ENCODE results near the gene KRT80. TPM values are rescaled to one million over a fixed set of nuclear protein-coding genes. Genes with fewer than 3 reads are reported as not detected.

Gene KRT80
- total RNA-seq, 1 donor from 2014 or later = not detected

DNA sequence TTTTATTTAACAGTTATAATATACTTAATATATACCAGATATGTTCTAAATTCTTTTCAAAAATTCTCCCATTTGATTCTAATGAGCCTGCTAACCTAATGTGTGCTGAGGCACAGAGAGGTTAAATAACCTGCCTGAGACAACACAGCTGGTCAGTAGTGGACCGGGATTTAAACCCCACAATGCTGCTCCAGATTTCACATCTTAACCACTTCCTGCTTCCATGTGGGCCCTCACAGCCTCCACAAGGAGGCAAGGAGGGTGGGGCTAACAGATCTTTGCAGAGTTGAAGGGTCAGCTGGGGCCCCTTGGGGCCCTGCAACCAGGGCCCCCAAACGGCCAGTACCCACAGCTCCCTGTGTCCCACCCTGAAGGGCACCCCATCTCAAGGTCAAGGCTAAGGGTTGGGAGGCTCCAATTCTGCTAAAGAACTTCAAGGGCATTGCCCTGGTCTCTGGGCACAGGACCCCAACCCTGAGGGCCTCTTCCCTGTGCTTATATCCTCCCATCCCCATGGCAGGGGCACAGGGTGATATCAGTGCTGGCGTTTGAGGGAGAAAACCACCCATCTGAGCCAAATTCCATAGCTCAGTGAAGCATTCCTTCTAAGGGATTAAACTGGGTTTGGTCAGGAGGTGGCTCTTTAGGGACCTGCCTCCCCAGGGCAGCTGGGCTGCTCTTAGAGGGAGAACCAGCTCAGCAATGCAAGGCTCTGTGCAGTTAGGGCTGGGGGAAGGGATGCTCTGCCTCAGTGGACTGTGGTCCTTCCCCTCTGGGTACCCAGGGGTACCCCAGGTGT lies 2.2 kb downstream of the KRT80 start:
- H3K9me3 Mint-ChIP-seq = no peaks in the 10 kb centered on the region
- intact Hi-C loops (cut with micrococcal nuclease) = no loop called here
- H3K27ac Mint-ChIP-seq = no peak overlapping the region
- H3K4me1 Mint-ChIP-seq = peaks cover 3% of the 10 kb centered on the region
- H3K36me3 Mint-ChIP-seq (ENCODE audit: low read depth) = no peaks in the 10 kb centered on the region
- H3K4me3 Mint-ChIP-seq = no peak overlapping the region
- H3K27me3 Mint-ChIP-seq = no peaks in the 10 kb centered on the region
- no peak for DNase-seq

DNA sequence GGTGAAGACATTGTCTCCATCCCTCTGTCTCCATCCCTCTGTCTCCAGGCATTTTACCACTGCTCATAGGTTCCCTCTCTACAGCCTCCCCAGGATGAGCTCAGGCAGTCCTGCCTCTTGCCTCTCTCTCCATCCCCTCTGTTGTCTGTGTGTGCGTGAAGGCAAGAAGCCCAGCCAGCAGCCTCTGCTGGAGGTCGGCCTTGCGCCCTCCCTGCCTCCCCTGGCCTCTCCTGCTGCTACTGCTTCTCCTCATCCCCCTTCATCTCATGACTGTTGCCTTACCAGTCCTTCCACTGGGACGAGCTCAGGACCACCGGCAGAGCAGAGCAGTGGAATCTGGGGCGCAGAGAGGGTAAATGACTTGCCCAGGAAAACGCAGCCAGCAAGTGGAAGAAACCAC lies 3.2 kb downstream of the KRT80 start:
- Mint-ChIP-seq H3K27me3 (no peaks in the 10 kb centered on the region), H3K4me3 (no peak overlapping the region)
- intact Hi-C loops (cut with micrococcal nuclease) = no loop called here

DNA sequence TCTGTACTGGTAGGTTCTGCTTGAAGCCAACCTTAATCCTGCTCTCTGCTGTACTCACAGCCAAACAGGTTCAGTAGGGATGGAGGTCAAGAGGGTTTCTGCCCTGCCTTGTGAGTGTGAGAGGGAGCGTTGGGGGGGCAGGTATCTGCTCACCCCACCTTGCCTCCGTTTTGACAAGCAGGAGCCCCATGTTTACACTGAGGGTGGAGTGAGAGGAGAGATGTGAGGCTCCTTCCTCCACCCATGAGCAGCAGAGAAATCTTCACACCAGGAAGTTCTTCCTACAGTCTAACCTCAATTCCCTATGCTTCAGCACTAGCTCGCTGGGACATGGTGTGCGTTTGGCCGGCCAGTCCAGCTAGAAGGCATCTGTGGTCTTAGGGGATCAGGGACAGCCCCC lies 4.2 kb downstream of the KRT80 start:
- Mint-ChIP-seq H3K4me1 (peaks cover 3% of the 10 kb centered on the region), H3K27me3 (no peaks in the 10 kb centered on the region), H3K4me3 (no peak overlapping the region), H3K9me3 (no peaks in the 10 kb centered on the region), H3K27ac (no peak overlapping the region), H3K36me3 (ENCODE audit: low read depth) (no peaks in the 10 kb centered on the region)
- DNase-seq = no peak
- intact Hi-C loops (cut with micrococcal nuclease) = no loop called here

More for the DNA sequence above, 3.2 kb downstream of the KRT80 start:
- H3K4me1 Mint-ChIP-seq = peaks cover 3% of the 10 kb centered on the region
- no peaks in the 10 kb centered on the region for H3K36me3 Mint-ChIP-seq (ENCODE audit: low read depth)
- DNase-seq = no peak
- no peak overlapping the region for H3K27ac Mint-ChIP-seq
- H3K9me3 Mint-ChIP-seq = no peaks in the 10 kb centered on the region

DNA sequence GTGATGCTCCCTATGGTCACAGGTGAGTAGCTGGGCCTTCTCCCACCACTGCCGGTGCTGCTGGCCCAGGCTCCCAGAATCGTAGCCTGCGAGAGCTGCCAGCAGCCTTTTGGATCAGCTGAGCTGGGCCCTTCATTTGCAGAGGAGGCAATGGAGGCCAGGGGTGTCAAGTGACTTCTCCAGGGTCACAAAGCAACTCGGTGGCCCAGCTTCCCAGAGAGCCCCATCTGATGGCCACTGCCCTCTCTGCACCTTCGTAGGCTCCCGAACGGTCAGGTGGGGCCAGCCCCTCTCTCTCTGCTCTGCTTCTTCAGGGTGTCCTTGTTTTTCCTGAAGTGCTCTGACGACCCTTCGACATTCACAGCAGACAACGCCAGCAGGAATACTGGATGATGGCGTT lies 4.6 kb downstream of the KRT80 start:
- Mint-ChIP-seq H3K27me3 (no peaks in the 10 kb centered on the region), H3K4me1 (peaks cover 3% of the 10 kb centered on the region), H3K27ac (no peak overlapping the region), H3K36me3 (ENCODE audit: low read depth) (no peaks in the 10 kb centered on the region), H3K9me3 (no peaks in the 10 kb centered on the region), H3K4me3 (no peak overlapping the region)
- intact Hi-C loops (cut with micrococcal nuclease) = no loop called here
- no peak for DNase-seq

DNA sequence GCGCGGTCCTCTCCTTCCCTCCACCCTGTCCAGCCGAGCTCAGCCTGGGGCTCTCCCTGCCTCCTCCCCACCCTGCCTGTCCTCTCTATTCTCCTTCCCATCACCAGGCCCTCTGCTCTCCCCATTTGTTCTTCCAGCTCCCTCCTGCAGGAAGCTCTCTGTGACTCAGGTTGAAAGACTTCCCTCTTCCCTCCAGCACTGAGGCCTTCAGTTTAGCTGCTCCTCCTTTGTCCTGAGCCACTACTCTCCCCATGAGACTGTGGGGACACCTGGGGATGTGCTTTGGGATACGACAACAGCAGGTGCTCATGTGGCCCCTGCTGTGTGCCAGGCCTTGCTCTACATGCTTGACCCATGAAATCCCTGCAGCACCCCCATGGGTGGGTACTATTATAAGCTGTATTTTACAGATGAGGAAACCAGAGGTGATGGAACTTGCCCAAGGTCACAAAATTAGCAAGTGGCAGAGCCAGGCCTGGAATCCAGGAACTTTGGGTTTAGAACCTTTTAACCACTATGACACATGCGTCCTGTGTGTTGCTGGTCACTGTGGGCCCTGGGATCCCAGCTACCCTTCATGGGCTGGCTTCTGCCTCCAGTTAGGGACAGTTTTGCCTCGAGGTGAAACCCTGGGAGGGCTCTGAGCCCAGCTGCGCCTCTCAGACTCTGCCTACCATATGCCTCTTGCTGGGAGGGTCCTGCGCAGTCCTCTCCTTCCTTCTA lies 5.5 kb downstream of the KRT80 start:
- H3K4me1 Mint-ChIP-seq = peaks cover 3% of the 10 kb centered on the region
- no peak overlapping the region for H3K4me3 Mint-ChIP-seq
- H3K27me3 Mint-ChIP-seq = no peaks in the 10 kb centered on the region
- H3K9me3 Mint-ChIP-seq = no peaks in the 10 kb centered on the region
- H3K36me3 Mint-ChIP-seq (ENCODE audit: low read depth) = no peaks in the 10 kb centered on the region
- DNase-seq = no peak
- intact Hi-C loops (cut with micrococcal nuclease) = no loop called here
- H3K27ac Mint-ChIP-seq = no peak overlapping the region

DNA sequence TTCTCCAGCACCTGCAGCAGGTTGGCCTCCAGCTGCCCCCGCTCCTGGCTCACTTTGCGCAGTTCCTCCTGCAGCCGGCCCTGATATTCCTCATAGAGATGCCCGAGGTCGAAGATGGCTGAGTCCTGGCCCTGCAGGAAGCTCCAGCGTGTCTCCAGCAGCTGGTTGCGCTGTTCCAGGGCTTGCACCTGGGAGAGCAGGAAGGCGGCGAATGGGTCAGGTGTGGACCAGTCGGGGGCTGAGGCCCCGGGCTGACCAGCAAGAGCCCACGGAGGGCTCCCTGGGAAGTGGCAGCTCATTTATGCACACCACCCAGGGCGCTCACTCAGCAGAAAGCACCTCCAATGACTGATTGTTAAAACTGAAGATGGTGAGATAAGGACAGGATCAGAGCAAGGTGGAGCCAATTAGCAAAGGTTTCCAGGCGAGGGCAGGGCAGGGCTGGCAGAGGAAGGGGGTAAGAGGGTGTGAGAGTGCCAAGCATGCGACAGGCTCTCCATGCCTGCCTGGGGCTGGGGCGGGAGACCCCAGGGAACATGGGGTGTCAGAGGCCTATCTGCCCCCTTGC lies 6.3 kb downstream of the KRT80 start:
- H3K27me3 Mint-ChIP-seq = no peaks in the 10 kb centered on the region
- H3K36me3 Mint-ChIP-seq (ENCODE audit: low read depth) = no peaks in the 10 kb centered on the region
- DNase-seq = no peak
- H3K4me3 Mint-ChIP-seq = no peak overlapping the region
- H3K27ac Mint-ChIP-seq = no peak overlapping the region
- intact Hi-C loops (cut with micrococcal nuclease) = no loop called here
- peaks cover 3% of the 10 kb centered on the region for H3K4me1 Mint-ChIP-seq
- no peaks in the 10 kb centered on the region for H3K9me3 Mint-ChIP-seq

DNA sequence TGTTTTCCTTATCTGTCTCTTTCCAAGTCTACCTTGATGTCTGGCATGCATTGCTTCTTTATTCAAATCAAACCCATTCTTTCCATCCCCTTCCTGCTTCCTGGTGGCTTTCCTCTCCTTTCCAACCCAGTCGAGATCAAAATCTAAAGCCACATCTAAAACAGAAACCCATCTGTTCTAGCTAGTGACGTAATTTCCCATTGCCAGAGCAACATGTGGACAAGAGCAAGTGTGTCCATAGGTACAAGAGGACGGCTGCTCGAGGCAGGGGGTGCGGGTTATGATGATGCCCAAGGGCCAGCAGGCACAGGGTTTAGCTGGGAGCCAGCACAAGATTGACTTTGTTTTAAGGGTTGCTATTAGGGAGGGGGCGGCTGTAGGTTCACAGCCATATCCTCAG lies 7.0 kb downstream of the KRT80 start:
- Mint-ChIP-seq H3K4me3 (no peak overlapping the region), H3K27ac (no peak overlapping the region), H3K4me1 (peaks cover 3% of the 10 kb centered on the region), H3K36me3 (ENCODE audit: low read depth) (no peaks in the 10 kb centered on the region), H3K9me3 (no peaks in the 10 kb centered on the region), H3K27me3 (no peaks in the 10 kb centered on the region)
- DNase-seq = no peak
- intact Hi-C loops (cut with micrococcal nuclease) = no loop called here

DNA sequence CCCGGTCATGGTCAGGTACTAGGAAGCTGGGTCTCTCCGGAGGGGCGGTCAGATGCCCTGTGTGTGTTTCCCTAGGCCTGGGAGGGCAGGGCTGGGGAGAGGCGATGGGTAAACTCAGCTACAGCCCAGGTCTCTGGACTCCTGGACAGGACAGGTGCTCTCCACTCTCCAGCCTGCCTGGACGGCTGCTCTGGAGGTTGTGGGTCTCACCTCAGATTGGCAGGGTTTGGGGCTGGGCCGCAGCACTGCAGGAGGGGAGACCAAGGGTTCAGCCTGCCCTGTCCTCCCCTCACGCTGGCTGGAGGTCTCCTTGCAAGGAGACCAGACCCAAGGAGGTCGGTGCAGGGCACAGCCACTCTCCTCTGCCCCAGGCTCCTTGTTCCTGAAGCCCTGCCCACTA lies 7.8 kb downstream of the KRT80 start:
- intact Hi-C loops (cut with micrococcal nuclease) = no loop called here
- Mint-ChIP-seq H3K27ac (no peak overlapping the region), H3K4me1 (peaks cover 3% of the 10 kb centered on the region), H3K36me3 (ENCODE audit: low read depth) (no peaks in the 10 kb centered on the region), H3K4me3 (no peak overlapping the region), H3K27me3 (no peaks in the 10 kb centered on the region), H3K9me3 (no peaks in the 10 kb centered on the region)
- no peak for DNase-seq

DNA sequence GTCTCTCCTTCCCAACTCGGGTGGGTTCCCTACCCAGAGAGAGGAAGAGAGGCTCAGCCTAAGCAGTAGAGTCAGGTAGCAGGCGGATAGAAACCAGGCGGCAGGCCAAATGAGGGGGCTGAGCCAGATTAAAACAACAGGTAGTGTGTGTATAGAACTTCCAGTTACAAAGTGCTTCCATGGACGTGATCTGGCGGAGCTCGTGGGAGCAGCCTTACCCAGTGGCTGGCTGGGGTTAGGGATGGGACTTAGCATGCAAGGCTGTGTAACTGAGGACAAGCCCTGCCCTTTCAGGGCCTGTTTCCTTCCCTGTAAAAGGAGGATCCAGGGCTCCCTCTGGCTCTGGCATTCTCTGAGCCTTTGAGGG lies 8.3 kb downstream of the KRT80 start:
- no peak overlapping the region for H3K4me3 Mint-ChIP-seq
- no peaks in the 10 kb centered on the region for H3K9me3 Mint-ChIP-seq
- H3K27me3 Mint-ChIP-seq = no peaks in the 10 kb centered on the region
- H3K36me3 Mint-ChIP-seq (ENCODE audit: low read depth) = no peaks in the 10 kb centered on the region
- H3K27ac Mint-ChIP-seq = no peak overlapping the region
- no peak for DNase-seq
- intact Hi-C loops (cut with micrococcal nuclease) = no loop called here
- peaks cover 3% of the 10 kb centered on the region for H3K4me1 Mint-ChIP-seq

DNA sequence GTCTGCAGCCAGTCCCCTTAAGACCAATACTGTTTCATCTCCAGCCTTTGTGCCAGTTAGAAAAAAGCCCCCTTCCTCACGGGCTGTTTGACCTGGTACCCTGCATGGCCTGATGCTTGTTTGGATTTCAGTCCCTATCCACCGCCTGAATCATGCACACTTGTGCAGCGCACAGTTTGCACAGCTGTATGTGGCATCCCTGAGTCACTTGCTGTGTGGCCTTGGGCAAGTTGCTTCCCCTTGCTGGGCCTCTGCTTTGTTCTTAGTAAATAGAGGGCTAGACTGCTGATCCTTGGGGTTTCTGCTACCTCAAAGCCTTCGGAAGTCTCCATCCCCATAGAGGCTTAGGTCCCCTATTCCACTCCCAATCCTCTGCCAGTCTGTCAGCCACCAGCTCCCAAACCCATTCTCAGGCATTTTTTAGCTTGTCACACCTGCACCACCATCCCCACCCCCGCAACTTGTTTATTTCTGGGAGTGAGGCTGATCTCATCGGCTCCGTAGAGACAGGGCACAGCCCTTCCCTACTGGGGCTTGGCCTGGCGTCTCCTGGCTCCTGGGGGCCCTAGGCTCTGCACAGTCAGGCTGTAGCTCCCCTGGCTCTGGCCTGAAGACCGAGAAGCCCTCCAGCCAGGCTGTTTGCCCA lies 8.8 kb downstream of the KRT80 start:
- intact Hi-C loops (cut with micrococcal nuclease) = no loop called here
- H3K36me3 Mint-ChIP-seq (ENCODE audit: low read depth) = no peaks in the 10 kb centered on the region
- H3K27ac Mint-ChIP-seq = no peak overlapping the region
- no peaks in the 10 kb centered on the region for H3K9me3 Mint-ChIP-seq
- H3K4me3 Mint-ChIP-seq = no peak overlapping the region
- DNase-seq = no peak
- peaks cover 3% of the 10 kb centered on the region for H3K4me1 Mint-ChIP-seq
- no peaks in the 10 kb centered on the region for H3K27me3 Mint-ChIP-seq

DNA sequence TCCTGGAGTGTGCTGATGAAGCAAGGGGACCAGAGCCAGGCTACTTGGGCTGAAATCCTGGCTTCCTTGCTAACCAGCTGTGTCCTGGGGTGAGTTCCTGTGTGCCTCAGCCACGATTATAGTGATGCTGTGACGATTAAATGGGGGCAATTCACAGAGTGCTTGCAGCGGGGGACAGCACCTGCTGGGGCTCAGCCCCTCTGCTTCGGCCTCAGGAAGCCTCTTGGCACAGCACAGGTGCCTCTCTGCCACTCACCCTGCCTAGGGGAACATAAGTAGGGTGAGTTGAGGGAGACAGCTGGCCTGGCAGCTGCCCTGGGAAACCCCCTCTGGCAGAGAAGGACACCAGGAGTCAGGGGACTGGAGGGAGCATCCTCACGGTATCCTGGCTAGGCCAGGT lies 9.4 kb downstream of the KRT80 start:
- H3K36me3 Mint-ChIP-seq (ENCODE audit: low read depth) = no peaks in the 10 kb centered on the region

DNA sequence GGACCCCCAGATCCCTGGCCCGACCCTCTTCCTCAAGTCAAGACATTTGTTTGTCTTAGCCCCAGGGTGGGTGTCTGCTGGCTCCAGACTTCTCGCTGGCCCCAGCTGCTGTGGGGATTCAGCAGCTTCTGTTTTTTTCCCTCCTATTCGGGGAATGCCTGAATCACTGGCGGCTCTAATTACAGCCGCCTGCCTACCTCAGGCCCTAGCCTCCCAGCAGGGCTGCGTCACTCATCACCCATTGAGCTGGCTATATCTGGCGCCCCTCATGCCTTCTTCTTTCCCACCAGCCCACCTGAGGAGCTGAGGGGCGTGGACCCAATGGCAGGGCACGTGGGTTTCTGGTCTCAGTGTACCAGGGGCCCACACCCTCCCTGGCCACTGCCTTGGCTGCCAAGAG lies 10.1 kb downstream of the KRT80 start:
- Mint-ChIP-seq H3K36me3 (ENCODE audit: low read depth) (no peaks in the 10 kb centered on the region), H3K27me3 (no peaks in the 10 kb centered on the region), H3K4me3 (no peak overlapping the region), H3K27ac (no peak overlapping the region), H3K4me1 (peaks cover 3% of the 10 kb centered on the region), H3K9me3 (no peaks in the 10 kb centered on the region)
- intact Hi-C loops (cut with micrococcal nuclease) = no loop called here
- no peak for DNase-seq

More for the DNA sequence above, 9.4 kb downstream of the KRT80 start:
- no peak overlapping the region for H3K4me3 Mint-ChIP-seq
- DNase-seq = no peak
- no peaks in the 10 kb centered on the region for H3K27me3 Mint-ChIP-seq
- intact Hi-C loops (cut with micrococcal nuclease) = no loop called here
- no peak overlapping the region for H3K27ac Mint-ChIP-seq
- H3K9me3 Mint-ChIP-seq = no peaks in the 10 kb centered on the region
- peaks cover 3% of the 10 kb centered on the region for H3K4me1 Mint-ChIP-seq

DNA sequence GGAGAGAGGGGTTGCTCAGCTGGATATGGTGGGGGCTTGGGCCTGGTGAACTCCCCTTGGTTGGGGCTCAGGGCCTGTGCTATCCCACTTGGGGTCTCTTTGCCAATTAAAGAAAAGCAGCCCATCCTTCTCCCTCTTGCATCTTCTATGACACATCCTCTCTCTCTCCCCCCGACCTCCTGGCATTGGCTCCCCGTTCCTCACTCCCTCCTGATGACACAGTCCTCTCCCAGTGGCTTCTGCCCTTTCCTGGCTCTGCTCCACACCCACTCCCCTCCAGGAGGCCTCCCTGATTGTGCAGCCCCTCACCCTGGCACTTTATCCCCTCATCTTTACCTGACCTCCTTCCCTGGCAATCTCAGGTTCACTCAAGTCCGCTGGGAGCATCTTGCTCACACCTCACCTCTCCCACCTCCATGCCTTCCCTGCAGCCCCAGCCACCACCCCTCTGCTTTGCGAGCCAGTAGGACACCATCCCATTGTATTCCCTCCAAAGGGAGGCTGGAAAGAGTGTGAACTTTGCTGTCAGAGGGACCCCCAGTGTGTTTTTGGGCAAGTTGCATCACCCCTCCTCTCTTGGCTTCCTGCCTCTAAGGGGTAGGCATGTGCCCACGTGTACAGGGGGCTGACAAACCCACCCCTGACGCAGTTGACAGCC lies 10.7 kb downstream of the KRT80 start:
- Mint-ChIP-seq H3K9me3 (no peaks in the 10 kb centered on the region), H3K27ac (no peak overlapping the region), H3K36me3 (ENCODE audit: low read depth) (no peaks in the 10 kb centered on the region), H3K27me3 (no peaks in the 10 kb centered on the region), H3K4me1 (peaks cover 3% of the 10 kb centered on the region), H3K4me3 (no peak overlapping the region)
- intact Hi-C loops (cut with micrococcal nuclease) = no loop called here
- DNase-seq = no peak

Data from activated CD4-positive, alpha-beta T cell treated with anti-CD3 and anti-CD28 coated beads, Interleukin-2, amount 10 ng/mL, durations not matched to agents 24 days and 14 days (primary cell).